ENCODE measurements around the gene CDK6. TPM values are rescaled to one million over a fixed set of nuclear protein-coding genes. Genes with fewer than 3 reads are reported as not detected.

Gene CDK6
- total and polyA plus RNA-seq, 2 of the 8 experiments (the other 6 are each of a cell fraction or from before 2014, with no cell fraction given), result 5.9 to 18.9 TPM

GRCh38 chr7:92707435-92707834 lies 128.9 kb downstream of the CDK6 start:
- 92% methylated on average over 3 of the region's 3 CpGs; no CpG with 5 or more reads in 1 of the 2 experiments for WGBS, 2 experiments (ENCODE audit: extremely low coverage in 1 of 2, insufficient coverage in 1 of 2, insufficient read length in 1 of 2, insufficient replicate concordance in 2 of 2, low coverage in 1 of 2, low lambda C conversion rate in 2 of 2, missing lambda C conversion rate in 1 of 2)
- H2BK15ac ChIP-seq (ENCODE audit: low read length), result no peak overlapping the region
- no peak overlapping the region for H3K4me3 ChIP-seq (ENCODE audit: extremely low read depth in 1 of 4, insufficient read depth in 2 of 4, low read depth in 3 of 4, low read length in 4 of 4)
- no peak overlapping the region for H3K9ac ChIP-seq (replicated peaks in 1 of 4; ENCODE audit: extremely low read depth in 1 of 4, low read depth in 3 of 4, low read length in 3 of 4)
- H3K79me2 ChIP-seq (ENCODE audit: control insufficient read depth in 1 of 2, insufficient read depth in 2 of 2, low read length in 2 of 2), result no peaks in the 10 kb centered on the region
- no peak overlapping the region for H2BK20ac ChIP-seq (ENCODE audit: low read length)
- FAIRE-seq, result no peak
- no peak overlapping the region for H4K5ac ChIP-seq (ENCODE audit: insufficient read length, low read depth, low read length)
- ChIA-PET CTCF (ENCODE audit: partially characterized antibody) (no interaction called here), POLR2A (ENCODE audit: partially characterized antibody) (no interaction called here)
- H3K23me2 ChIP-seq (ENCODE audit: low read depth, low read length), result 0 out of 2 replicates have a peak, but pooled peaks cover 2% of the 10 kb centered on the region
- no peak overlapping the region for H3K56ac ChIP-seq (replicated peaks; ENCODE audit: insufficient read length, low read depth, low read length)
- H3K9me3 ChIP-seq (ENCODE audit: insufficient read depth in 2 of 2, low read depth in 1 of 2, low read length in 1 of 2), result peaks cover 0 to 4% of the 10 kb centered on the region in 2 experiments; a peak in 1 of 4 replicates
- no peak for TF ChIP-seq CHD1 (IDR thresholded peaks at IDR 0.05; ENCODE audit: low read depth, low read length)
- no peak overlapping the region for H3K4ac ChIP-seq (replicated peaks; ENCODE audit: insufficient read length, low read depth, low read length)
- no peak overlapping the region for H4K91ac ChIP-seq (replicated peaks; ENCODE audit: insufficient read length, low read length)
- H2AFZ ChIP-seq (ENCODE audit: low read length), result no peak overlapping the region
- H3K14ac ChIP-seq (ENCODE audit: insufficient read length), result no peak overlapping the region
- H4K20me1 ChIP-seq (replicated peaks in 1 of 2; ENCODE audit: control insufficient read depth in 1 of 2, insufficient read depth in 2 of 2, low read length in 2 of 2), result no peaks in the 10 kb centered on the region
- DNase-seq (ENCODE audit: low read depth in 1 of 2, low spot score in 2 of 2), result no peak
- H4K8ac ChIP-seq (ENCODE audit: extremely low read depth, insufficient read depth, low read length), result no peak overlapping the region
- H2AK5ac ChIP-seq (ENCODE audit: low read depth, low read length), result no peak overlapping the region
- no peaks in the 10 kb centered on the region; the same call in 1 of the 2 replicates for H3K79me1 ChIP-seq (ENCODE audit: low read depth, low read length)
- no peak overlapping the region for H3K4me2 ChIP-seq (ENCODE audit: insufficient read depth in 1 of 2, low read depth in 2 of 2, low read length in 2 of 2)
- H3K27ac ChIP-seq (ENCODE audit: low read depth, low read length), result no peak overlapping the region
- no peak overlapping the region for H2BK5ac ChIP-seq (ENCODE audit: low read depth, low read length)
- no peaks in the 10 kb centered on the region for H3K36me3 ChIP-seq (ENCODE audit: control insufficient read depth in 2 of 4, insufficient read depth in 4 of 4, low read length in 3 of 4)
- no peak overlapping the region for H2BK12ac ChIP-seq (ENCODE audit: low read depth, low read length)
- no peak overlapping the region for H3K23ac ChIP-seq (ENCODE audit: insufficient read length)
- H3K18ac ChIP-seq (ENCODE audit: extremely low read depth, low read length), result no peak overlapping the region
- no peak overlapping the region for H2BK120ac ChIP-seq (replicated peaks; ENCODE audit: low read depth, low read length)
- H3K4me1 ChIP-seq (replicated peaks in 1 of 4; ENCODE audit: control insufficient read depth in 3 of 4, insufficient read depth in 4 of 4, low read length in 3 of 4), result peaks cover 0 to 2% (median 0%) of the 10 kb centered on the region in 4 experiments; a peak in 1 of 7 replicates
- no peaks in the 10 kb centered on the region; a peak in 1 of 7 replicates for H3K27me3 ChIP-seq (replicated peaks in 1 of 4; ENCODE audit: control insufficient read depth in 3 of 4, extremely low read depth in 1 of 4, insufficient read depth in 3 of 4, low read length in 3 of 4)

Measured in H1 (cell line).